ENCODE measurements around the gene KRT74. TPM values are rescaled to one million over a fixed set of nuclear protein-coding genes. Genes with fewer than 3 reads are reported as not detected.

KRT74 gene
- total and polyA plus RNA-seq, 7 donors = not detected

DNA sequence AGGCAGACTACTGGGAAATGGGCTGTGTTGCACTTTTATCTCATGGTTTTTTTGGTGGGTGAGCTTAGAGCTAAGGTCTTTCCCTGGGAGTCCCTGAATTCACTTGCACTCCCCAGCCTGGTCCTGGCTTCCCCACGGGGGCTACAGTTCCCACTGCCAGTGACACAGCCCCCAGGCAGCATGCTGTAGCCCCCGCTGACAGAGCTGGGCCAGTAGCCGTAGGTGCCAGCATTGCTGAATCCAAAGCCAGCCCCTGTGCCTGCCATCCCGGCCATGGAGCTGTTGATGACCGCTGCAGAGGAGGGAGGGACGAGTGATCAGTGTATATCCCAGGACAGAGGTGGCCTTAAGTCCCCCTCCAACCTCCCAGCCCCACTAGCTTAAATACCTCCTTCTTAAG, 34.5 kb upstream of the KRT74 start:
- Histone ChIP-seq H3K4me1 (no peaks in the 10 kb centered on the region), H3K27ac (no peak overlapping the region), H3K36me3 (ENCODE audit: insufficient read depth in 1 of 2, low read depth in 1 of 2) (no peaks in the 10 kb centered on the region), H3K9me3 (no peaks in the 10 kb centered on the region), H3K4me3 (no peak overlapping the region), H3K27me3 (ENCODE audit: insufficient read depth in 3 of 3, low read length in 2 of 3) (peaks cover 0 to 16% (median 0%) of the 10 kb centered on the region in 3 donors)
- DNase-seq = no peak
- TF ChIP-seq CTCF (IDR thresholded peaks at IDR 0.05) = no peak
- ATAC-seq = no peak
- 58 to 65% (median 65%) methylated on average over 6 of the region's 6 CpGs for WGBS, 3 donors
- intact Hi-C loops (cut with DNase I) = no loop called here

DNA sequence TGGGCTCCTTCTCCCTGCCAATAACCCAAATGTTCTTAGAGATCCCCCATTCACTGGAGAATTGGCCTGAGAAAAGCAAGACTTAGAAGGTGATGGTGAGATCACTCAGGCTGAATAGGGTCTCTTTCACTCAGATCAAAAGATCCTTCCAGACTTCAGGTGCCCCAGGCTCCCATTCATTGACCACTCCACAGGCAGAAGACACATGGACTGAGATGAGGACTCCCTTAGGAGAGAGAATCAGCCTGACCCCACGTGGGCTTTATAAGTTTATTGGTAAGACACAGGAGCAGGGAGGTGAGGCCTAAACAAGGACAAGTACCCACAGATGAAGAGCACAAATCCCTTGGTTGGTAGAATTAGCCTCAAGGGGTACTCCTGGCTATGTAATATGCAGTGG, 33.7 kb upstream of the KRT74 start:
- Histone ChIP-seq H3K4me3 (no peak overlapping the region), H3K9me3 (no peaks in the 10 kb centered on the region), H3K27me3 (ENCODE audit: insufficient read depth in 3 of 3, low read length in 2 of 3) (peaks cover 0 to 18% (median 0%) of the 10 kb centered on the region in 3 donors), H3K36me3 (ENCODE audit: insufficient read depth in 1 of 2, low read depth in 1 of 2) (no peaks in the 10 kb centered on the region), H3K4me1 (no peaks in the 10 kb centered on the region), H3K27ac (no peak overlapping the region)
- TF ChIP-seq CTCF (IDR thresholded peaks at IDR 0.05) = no peak
- intact Hi-C loops (cut with DNase I) = no loop called here
- 45 to 65% (median 52%) methylated on average over 1 of the region's 1 CpG for WGBS, 3 donors
- ATAC-seq (no peak), DNase-seq (no peak)

- WGBS, 3 donors = 78 to 84% (median 80%) methylated on average over 7 of the region's 7 CpGs
- no peak for DNase-seq
- H3K4me1 ChIP-seq = no peaks in the 10 kb centered on the region
- no peak for ATAC-seq
- H3K9me3 ChIP-seq = no peaks in the 10 kb centered on the region
- TF ChIP-seq CTCF (IDR thresholded peaks at IDR 0.05) = no peak
- H3K4me3 ChIP-seq = no peak overlapping the region
- H3K36me3 ChIP-seq (ENCODE audit: insufficient read depth in 1 of 2, low read depth in 1 of 2) = no peaks in the 10 kb centered on the region
- intact Hi-C loops (cut with DNase I) = no loop called here
- peaks cover 0 to 24% (median 3%) of the 10 kb centered on the region in 3 donors for H3K27me3 ChIP-seq (ENCODE audit: insufficient read depth in 3 of 3, low read length in 2 of 3)
- H3K27ac ChIP-seq = no peak overlapping the region
Observed at GRCh38 chr12:52606581-52607218, 33.1 kb upstream of the KRT74 start.

- 50 to 64% (median 51%) methylated on average over 3 of the region's 3 CpGs for WGBS, 3 donors
- Histone ChIP-seq H3K4me3 (no peak overlapping the region), H3K36me3 (ENCODE audit: insufficient read depth in 1 of 2, low read depth in 1 of 2) (no peaks in the 10 kb centered on the region), H3K4me1 (no peaks in the 10 kb centered on the region), H3K9me3 (no peaks in the 10 kb centered on the region), H3K27ac (no peak overlapping the region), H3K27me3 (ENCODE audit: insufficient read depth in 3 of 3, low read length in 2 of 3) (peaks cover 0 to 30% (median 5%) of the 10 kb centered on the region in 3 donors)
- no peak for DNase-seq
- intact Hi-C loops (cut with DNase I) = no loop called here
- ATAC-seq = no peak
- no peak for TF ChIP-seq CTCF (IDR thresholded peaks at IDR 0.05)
Observed at GRCh38 chr12:52606096-52606495, 32.5 kb upstream of the KRT74 start.

GRCh38 chr12:52605542-52605941, 31.9 kb upstream of the KRT74 start:
- Histone ChIP-seq H3K36me3 (ENCODE audit: insufficient read depth in 1 of 2, low read depth in 1 of 2) (no peaks in the 10 kb centered on the region), H3K4me3 (no peak overlapping the region), H3K27ac (no peak overlapping the region), H3K4me1 (no peaks in the 10 kb centered on the region), H3K9me3 (no peaks in the 10 kb centered on the region), H3K27me3 (ENCODE audit: insufficient read depth in 3 of 3, low read length in 2 of 3) (peaks cover 0 to 33% (median 8%) of the 10 kb centered on the region in 3 donors)
- ATAC-seq = no peak
- no peak for DNase-seq
- no peak for TF ChIP-seq CTCF (IDR thresholded peaks at IDR 0.05)
- WGBS, 3 donors = 76 to 87% (median 78%) methylated on average over 1 of the region's 1 CpG
- intact Hi-C loops (cut with DNase I) = no loop called here
